ENCODE measurements around the gene SLCO2B1. TPM values are rescaled to one million over a fixed set of nuclear protein-coding genes. Genes with fewer than 3 reads are reported as not detected.

SLCO2B1 gene
- total RNA-seq, 1 donor from 2014 or later, result not detected

DNA sequence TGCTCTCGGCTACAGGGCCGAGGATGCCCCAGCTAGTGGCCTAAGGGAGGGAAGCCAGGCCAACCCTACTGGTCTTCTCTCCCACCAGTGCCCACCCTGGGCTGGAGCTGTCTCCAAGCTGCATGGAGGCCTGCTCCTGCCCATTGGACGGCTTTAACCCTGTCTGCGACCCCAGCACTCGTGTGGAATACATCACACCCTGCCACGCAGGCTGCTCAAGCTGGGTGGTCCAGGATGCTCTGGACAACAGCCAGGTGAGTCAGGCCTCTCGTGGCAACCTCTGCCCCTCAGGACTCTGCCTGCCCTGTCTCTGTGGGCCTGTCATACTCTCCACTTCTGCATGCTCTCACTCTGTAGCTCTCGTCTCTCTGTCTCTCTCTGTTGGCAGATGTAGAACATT, 45.5 kb downstream of the SLCO2B1 start:
- no peak for DNase-seq (ENCODE audit: low read depth, low spot score)
- no peak overlapping the region for H3K27ac Mint-ChIP-seq (ENCODE audit: unreplicated experiment)
- TF ChIP-seq, protein P1, sequence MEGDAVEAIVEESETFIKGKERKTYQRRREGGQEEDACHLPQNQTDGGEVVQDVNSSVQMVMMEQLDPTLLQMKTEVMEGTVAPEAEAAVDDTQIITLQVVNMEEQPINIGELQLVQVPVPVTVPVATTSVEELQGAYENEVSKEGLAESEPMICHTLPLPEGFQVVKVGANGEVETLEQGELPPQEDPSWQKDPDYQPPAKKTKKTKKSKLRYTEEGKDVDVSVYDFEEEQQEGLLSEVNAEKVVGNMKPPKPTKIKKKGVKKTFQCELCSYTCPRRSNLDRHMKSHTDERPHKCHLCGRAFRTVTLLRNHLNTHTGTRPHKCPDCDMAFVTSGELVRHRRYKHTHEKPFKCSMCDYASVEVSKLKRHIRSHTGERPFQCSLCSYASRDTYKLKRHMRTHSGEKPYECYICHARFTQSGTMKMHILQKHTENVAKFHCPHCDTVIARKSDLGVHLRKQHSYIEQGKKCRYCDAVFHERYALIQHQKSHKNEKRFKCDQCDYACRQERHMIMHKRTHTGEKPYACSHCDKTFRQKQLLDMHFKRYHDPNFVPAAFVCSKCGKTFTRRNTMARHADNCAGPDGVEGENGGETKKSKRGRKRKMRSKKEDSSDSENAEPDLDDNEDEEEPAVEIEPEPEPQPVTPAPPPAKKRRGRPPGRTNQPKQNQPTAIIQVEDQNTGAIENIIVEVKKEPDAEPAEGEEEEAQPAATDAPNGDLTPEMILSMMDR (conservative IDR thresholded peaks at IDR 0.05), result no peak
- no peaks in the 10 kb centered on the region for H3K36me3 Mint-ChIP-seq (ENCODE audit: low read depth)
- no peaks in the 10 kb centered on the region for H3K27me3 Mint-ChIP-seq (ENCODE audit: low read depth)
- no peak overlapping the region for H3K4me3 Mint-ChIP-seq
- H3K4me1 Mint-ChIP-seq, result no peaks in the 10 kb centered on the region
- no peaks in the 10 kb centered on the region for H3K9me3 Mint-ChIP-seq

DNA sequence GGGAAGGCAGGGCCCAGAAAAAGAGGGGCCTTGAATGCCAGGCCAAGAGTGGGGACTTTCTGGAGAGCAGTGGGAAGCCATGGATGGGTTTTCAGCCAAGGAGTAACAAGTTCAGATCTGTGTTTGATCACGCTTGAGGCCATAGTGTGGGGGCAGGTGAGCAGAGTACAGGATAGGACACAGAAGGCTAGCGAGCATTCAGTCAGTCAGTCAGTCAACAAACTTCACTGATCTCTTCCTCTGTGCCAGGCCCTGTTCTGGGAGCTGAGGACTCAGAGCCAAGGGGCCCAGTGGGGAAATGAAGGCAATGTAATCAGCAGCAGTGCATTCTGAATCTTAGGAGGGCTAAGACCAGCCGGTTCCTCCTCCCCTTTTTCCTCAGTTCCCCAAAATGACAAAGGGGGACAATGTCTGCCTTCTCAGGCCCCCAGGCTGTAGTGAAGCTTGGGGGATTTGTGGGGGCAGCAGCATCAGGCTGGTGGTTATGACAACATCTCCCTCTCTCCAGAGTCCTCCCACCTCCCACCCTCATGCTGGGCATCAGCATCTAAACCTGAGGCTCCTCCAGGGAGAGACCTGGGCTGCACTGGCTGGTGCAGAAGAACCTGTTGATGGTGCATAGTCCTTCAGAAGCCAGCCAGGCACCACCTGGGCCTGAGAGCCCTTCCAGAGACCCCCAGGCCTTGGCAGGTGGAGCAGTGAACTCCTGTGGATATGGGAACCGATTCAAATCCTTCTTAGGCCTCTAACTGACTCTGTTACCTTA, 46.8 kb downstream of the SLCO2B1 start:
- TF ChIP-seq, protein P1 (conservative IDR thresholded peaks at IDR 0.05), result no peak
- no peaks in the 10 kb centered on the region for H3K4me1 Mint-ChIP-seq
- no peak for DNase-seq (ENCODE audit: low read depth, low spot score)
- peaks cover 2% of the 10 kb centered on the region for H3K27me3 Mint-ChIP-seq (ENCODE audit: low read depth)
- H3K36me3 Mint-ChIP-seq (ENCODE audit: low read depth), result no peaks in the 10 kb centered on the region
- no peaks in the 10 kb centered on the region for H3K9me3 Mint-ChIP-seq
- H3K27ac Mint-ChIP-seq (ENCODE audit: unreplicated experiment), result no peak overlapping the region
- H3K4me3 Mint-ChIP-seq, result no peak overlapping the region

DNA sequence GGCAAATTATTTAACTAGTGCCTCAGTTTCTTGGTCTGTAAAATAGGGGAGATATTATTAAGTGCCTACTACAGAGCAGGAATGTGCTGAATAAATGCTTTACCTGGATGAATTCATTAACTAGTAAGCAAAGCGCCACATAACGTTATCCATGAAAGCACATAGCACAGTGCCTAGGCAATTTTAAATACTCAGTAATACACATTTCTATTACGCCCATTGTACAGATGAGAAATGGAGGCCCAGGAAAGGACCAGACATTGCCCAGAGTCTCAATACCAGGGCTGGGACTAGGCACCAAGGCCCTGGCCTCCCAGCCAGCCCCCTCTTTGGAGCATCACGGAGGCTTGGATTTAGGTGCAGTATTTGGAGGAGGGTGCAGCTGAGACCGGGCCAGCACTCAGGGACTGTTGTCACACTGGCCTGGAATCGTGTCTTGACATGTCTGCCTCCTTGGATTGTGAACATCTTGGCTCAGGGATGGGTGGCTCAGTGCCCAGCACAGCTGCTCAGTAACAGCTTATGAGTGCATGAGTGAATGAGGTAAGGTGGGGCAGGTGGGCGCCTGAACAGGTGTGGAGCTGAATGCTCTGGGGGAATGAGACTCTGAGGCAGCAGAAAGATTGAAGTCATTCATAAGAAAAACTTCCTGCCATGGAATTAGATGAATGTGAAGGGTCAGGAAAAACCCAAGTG, 47.5 kb downstream of the SLCO2B1 start:
- Mint-ChIP-seq H3K4me1 (no peaks in the 10 kb centered on the region), H3K27ac (ENCODE audit: unreplicated experiment) (no peak overlapping the region), H3K4me3 (no peak overlapping the region), H3K36me3 (ENCODE audit: low read depth) (no peaks in the 10 kb centered on the region), H3K27me3 (ENCODE audit: low read depth) (peaks cover 4% of the 10 kb centered on the region), H3K9me3 (no peaks in the 10 kb centered on the region)
- TF ChIP-seq, protein P1 (conservative IDR thresholded peaks at IDR 0.05), result no peak
- DNase-seq (ENCODE audit: low read depth, low spot score), result no peak

DNA sequence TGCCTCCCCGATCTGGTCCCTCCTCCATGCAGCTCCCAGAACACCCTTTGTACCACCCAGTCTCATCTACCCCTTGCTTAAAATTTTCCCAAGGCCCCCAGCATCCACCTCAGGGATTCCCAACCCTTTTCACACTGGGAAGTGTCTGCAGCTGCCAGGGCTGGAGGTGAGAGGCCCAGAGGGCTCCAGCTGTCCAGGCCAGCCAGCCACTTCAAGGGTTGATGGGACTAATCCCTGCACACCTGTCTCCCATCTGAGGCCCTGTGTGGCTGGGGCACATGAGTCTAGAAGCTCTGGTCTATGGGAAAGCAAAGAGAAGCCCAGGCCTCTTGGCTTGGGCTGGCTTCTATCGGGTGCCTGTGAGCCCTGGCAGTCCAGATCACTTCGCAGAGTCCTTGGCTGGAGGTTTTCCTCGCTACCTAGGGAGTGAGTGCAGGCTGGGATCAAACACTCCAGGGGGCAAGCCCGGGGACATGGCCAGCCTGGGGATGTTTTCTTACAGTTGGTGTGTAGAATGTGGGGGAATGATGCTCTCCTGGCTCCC, 48.6 kb downstream of the SLCO2B1 start:
- H3K9me3 Mint-ChIP-seq, result no peaks in the 10 kb centered on the region
- H3K27ac Mint-ChIP-seq (ENCODE audit: unreplicated experiment), result no peak overlapping the region
- H3K36me3 Mint-ChIP-seq (ENCODE audit: low read depth), result no peaks in the 10 kb centered on the region
- H3K4me3 Mint-ChIP-seq, result no peak overlapping the region
- no peaks in the 10 kb centered on the region for H3K4me1 Mint-ChIP-seq
- TF ChIP-seq, protein P1 (conservative IDR thresholded peaks at IDR 0.05), result no peak
- H3K27me3 Mint-ChIP-seq (ENCODE audit: low read depth), result peaks cover 4% of the 10 kb centered on the region
- DNase-seq (ENCODE audit: low read depth, low spot score), result no peak

DNA sequence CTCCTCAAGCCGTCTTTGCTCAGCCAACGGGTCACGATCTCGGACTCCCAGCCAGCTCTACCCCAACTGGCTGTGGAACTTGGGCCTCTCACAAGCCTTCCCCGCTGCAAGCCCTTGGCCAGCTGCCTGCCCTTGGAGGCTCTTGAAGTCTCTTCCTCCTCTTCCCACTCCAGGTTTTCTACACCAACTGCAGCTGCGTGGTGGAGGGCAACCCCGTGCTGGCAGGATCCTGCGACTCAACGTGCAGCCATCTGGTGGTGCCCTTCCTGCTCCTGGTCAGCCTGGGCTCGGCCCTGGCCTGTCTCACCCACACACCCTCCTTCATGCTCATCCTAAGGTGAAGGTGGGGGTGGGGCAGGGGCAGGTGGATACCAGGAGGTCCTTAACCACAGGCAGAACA, 49.1 kb downstream of the SLCO2B1 start:
- H3K27me3 Mint-ChIP-seq (ENCODE audit: low read depth), result peaks cover 4% of the 10 kb centered on the region

More for the DNA sequence above, 49.1 kb downstream of the SLCO2B1 start:
- Mint-ChIP-seq H3K36me3 (ENCODE audit: low read depth) (no peaks in the 10 kb centered on the region), H3K4me1 (no peaks in the 10 kb centered on the region), H3K4me3 (no peak overlapping the region), H3K27ac (ENCODE audit: unreplicated experiment) (peak overlapping the region; percentile 35), H3K9me3 (no peaks in the 10 kb centered on the region)
- TF ChIP-seq, protein P1 (conservative IDR thresholded peaks at IDR 0.05), result no peak
- DNase-seq (ENCODE audit: low read depth, low spot score), result no peak
